ENCODE data around the gene NPPC. TPM values are rescaled to one million over a fixed set of nuclear protein-coding genes. Genes with fewer than 3 reads are reported as not detected.

NPPC gene
- total and polyA plus RNA-seq, 10 of the 15 experiments (the other 5 are each of a cell fraction or from before 2014, with no cell fraction given): 0.15 TPM; not detected in 9

- TF ChIP-seq RAD51 (IDR thresholded peaks at IDR 0.05) (no peak), SMC3 (IDR thresholded peaks at IDR 0.05; ENCODE audit: borderline replicate concordance, low read length) (peak; percentile 38; the same call in 1 of the 2 replicates), BCL3 (IDR thresholded peaks at IDR 0.05; ENCODE audit: borderline replicate concordance, insufficient read depth, low read depth, low read length, poor library complexity, severe bottlenecking) (no peak), CBFB (IDR thresholded peaks at IDR 0.05; ENCODE audit: low read depth) (no peak), E2F8 (IDR thresholded peaks at IDR 0.05; ENCODE audit: low read depth, partially characterized antibody) (no peak), POLR2A (IDR thresholded peaks at IDR 0.05; ENCODE audit: low read depth, low read length) (peak; percentile 79), NFIC (IDR thresholded peaks at IDR 0.05; ENCODE audit: low read depth, low read length) (no peak), BACH1 (IDR thresholded peaks at IDR 0.05; ENCODE audit: borderline replicate concordance) (no peak), CREB1 (IDR thresholded peaks at IDR 0.05; ENCODE audit: low read depth) (peak; percentile 39; the same call in 1 of the 2 replicates), HDAC6 (IDR thresholded peaks at IDR 0.05; ENCODE audit: unreplicated experiment) (peak; percentile 96), ZBTB4 (CRISPR knock-in tag; IDR thresholded peaks at IDR 0.05) (no peak)
These were observed at the start of gene NPPC (continued) for GRCh38 chr2:231926180-231926741.
